Stimulated activated CD4-positive, alpha-beta T cell treated with anti-CD3 and anti-CD28 coated beads, Interleukin-2, amount 100 ng/mL, for 48 hours (primary cell): ENCODE results near the gene CDK5R2.
A peak's percentile ranks its signal among the peaks of the same experiment; 100 is the strongest.

Experiments used
- DNase-seq, 2 donors: peaks; one replicate each; pipeline ENCODE4 v3.0.0-alpha.2; 2020

Gene CDK5R2

GRCh38 chr2:218990612-218991011 lies 31.1 kb downstream of the CDK5R2 start:
- DNase-seq: no peak

GRCh38 chr2:218991674-218992168 lies 32.3 kb downstream of the CDK5R2 start:
- DNase-seq: no peak

- no peak for DNase-seq
These were observed 32.7 kb downstream of the CDK5R2 start for GRCh38 chr2:218992196-218992595.

GRCh38 chr2:218992703-218993344 lies 33.4 kb downstream of the CDK5R2 start:
- no peak for DNase-seq

GRCh38 chr2:218993345-218994315 lies 34.2 kb downstream of the CDK5R2 start, which contains the start of gene CRYBA2:
Gene CRYBA2 (minus strand): TSS chr2:218993422. CDS start chr2:218993176, 246 bp downstream.
- no peak for DNase-seq

- no peak for DNase-seq
These were observed 36.1 kb downstream of the CDK5R2 start for GRCh38 chr2:218995561-218995960.

- peak; percentile 89 to 93 for DNase-seq
These were observed 36.7 kb downstream of the CDK5R2 start for GRCh38 chr2:218995972-218996711.

- DNase-seq: no peak
These were observed 37.5 kb downstream of the CDK5R2 start for GRCh38 chr2:218996937-218997336.

- DNase-seq: no peak
These were observed 38.3 kb downstream of the CDK5R2 start for GRCh38 chr2:218997731-218998130.

- DNase-seq: no peak
These were observed 39.0 kb downstream of the CDK5R2 start for GRCh38 chr2:218998414-218999002.

GRCh38 chr2:218999021-218999880 lies 39.8 kb downstream of the CDK5R2 start:
- DNase-seq: no peak

GRCh38 chr2:218999881-219000568 lies 40.6 kb downstream of the CDK5R2 start:
- DNase-seq: no peak

- DNase-seq: no peak
These were observed 41.1 kb downstream of the CDK5R2 start for GRCh38 chr2:219000569-219000960.

GRCh38 chr2:219001100-219001576 lies 41.7 kb downstream of the CDK5R2 start:
- DNase-seq: no peak

GRCh38 chr2:219001577-219002394 lies 42.3 kb downstream of the CDK5R2 start:
- DNase-seq: no peak

GRCh38 chr2:219002395-219003266 lies 43.2 kb downstream of the CDK5R2 start:
- DNase-seq: peak; percentile 55 to 56

GRCh38 chr2:219003267-219003634 lies 43.8 kb downstream of the CDK5R2 start:
- no peak for DNase-seq

- DNase-seq: no peak
These were observed 44.5 kb downstream of the CDK5R2 start for GRCh38 chr2:219003979-219004378.

- DNase-seq: no peak
These were observed 49.8 kb downstream of the CDK5R2 start for GRCh38 chr2:219009294-219009693.
